GM10248 (cell line): ENCODE measurements around the gene DSCAML1.

Source experiments
- CTCF ChIA-PET: fragments of 300-600 bp; sonication (Branson Sonifier 250); formaldehyde crosslinking; extraction: SDS; loops from one replicate; lab custom pipeline; 2021; ENCODE audit warnings: antibody characterized with exemption; lab: Yijun Ruan, JAX
- POLR2A ChIA-PET: fragments of 350-650 bp; sonication (Branson Sonifier 250); formaldehyde crosslinking; extraction: SDS; loops from one replicate; lab custom pipeline; 2020; ENCODE audit warnings: antibody characterized with exemption; lab: Yijun Ruan, JAX
- DNase-seq: peaks from one replicate; pipeline ENCODE4 v3.0.0; 2012; ENCODE audit errors: extremely low spot score
- CTCF ChIP-seq: IDR thresholded peaks from 2 replicates; pipeline ENCODE4 v1.5.1; 2012; ENCODE audit warnings: mild to moderate bottlenecking, low read depth; ENCODE audit errors: extremely low read depth, missing control alignments, control extremely low read depth

The DSCAML1 gene

GRCh38 chr11:117733316-117733715 is 63.7 kb downstream of the DSCAML1 start:
- DNase-seq: no peak
- ChIA-PET CTCF (no interaction called here), POLR2A (no interaction called here)
- TF ChIP-seq CTCF: no peak

DNA sequence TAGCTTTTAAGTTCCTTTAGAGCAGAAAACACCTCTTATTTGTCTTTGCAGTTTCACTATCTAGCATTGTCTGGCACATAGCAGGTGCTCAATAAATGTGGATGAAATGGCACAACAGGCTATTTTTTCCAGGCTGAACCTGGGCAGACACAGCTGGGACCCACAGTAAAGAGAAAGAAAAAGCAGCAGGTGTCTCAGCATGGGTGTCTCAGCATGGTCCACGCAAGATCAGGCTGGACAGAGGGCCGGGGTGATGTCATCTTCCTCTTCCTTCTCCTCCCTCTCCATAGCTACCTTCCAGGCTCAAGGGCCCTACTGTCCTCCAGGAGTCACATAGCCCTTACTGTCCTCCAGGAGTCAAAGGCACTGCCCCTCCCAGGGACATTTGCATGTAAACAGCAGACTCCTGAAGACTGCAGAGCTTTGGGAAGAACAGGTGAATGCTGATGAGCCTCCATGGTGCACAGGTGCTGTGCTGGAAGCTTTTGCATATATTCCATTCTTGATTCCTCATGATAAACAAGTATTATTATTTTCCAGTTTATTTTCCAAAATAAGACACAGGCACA is 65.2 kb downstream of the DSCAML1 start:
- CTCF ChIA-PET: interaction anchor here (1.1 to 1.8 kb wide), 4 partner anchors 9 to 197 kb away, joined by 3 to 5 read pairs (median 3); no protein-coding TSS in a partner anchor

GRCh38 chr11:117730208-117730800 is 66.7 kb downstream of the DSCAML1 start:
- DNase-seq: no peak
- ChIA-PET CTCF (interaction anchor here (1.8 kb wide), 1 partner anchor 8 kb away, joined by 5 read pairs; no protein-coding TSS in a partner anchor), POLR2A (no interaction called here)
- no peak for TF ChIP-seq CTCF

More for the DNA sequence above, 65.2 kb downstream of the DSCAML1 start:
- TF ChIP-seq CTCF: no peak
- POLR2A ChIA-PET: no interaction called here
- no peak for DNase-seq

- ChIA-PET POLR2A (no interaction called here), CTCF (interaction anchor here (1.1 kb wide), 1 partner anchor 11 kb away, joined by 4 read pairs; no protein-coding TSS in a partner anchor)
Observed at GRCh38 chr11:117725048-117725734, 71.8 kb downstream of the DSCAML1 start.

DNA sequence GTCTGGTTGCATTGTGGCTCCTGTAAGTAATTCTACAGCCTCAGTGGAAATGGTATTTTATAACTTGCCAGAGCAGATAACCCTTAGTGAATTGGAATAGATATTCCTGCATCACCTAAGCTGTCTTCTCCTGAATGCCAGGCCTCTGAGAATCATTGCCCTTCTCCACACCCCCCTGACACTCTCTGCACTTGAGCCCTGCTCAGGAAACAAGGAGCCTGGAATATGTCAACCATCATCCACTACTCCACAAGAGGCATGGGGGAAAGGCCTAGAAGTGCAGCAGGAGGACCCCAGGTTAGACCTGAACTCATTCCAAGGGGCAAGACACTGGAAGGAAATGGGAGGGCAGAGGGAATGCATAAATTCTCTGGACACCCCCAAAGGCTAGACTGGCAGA is 72.4 kb downstream of the DSCAML1 start:
- ChIA-PET CTCF (interaction anchor here (1.1 kb wide), 1 partner anchor 12 kb away, joined by 4 read pairs; no protein-coding TSS in a partner anchor), POLR2A (no interaction called here)
- DNase-seq: no peak
- no peak for TF ChIP-seq CTCF

More at GRCh38 chr11:117725048-117725734, 71.8 kb downstream of the DSCAML1 start:
- no peak for DNase-seq
- TF ChIP-seq CTCF: no peak

GRCh38 chr11:117724104-117724503 is 72.9 kb downstream of the DSCAML1 start:
- ChIA-PET POLR2A (no interaction called here), CTCF (no interaction called here)
- TF ChIP-seq CTCF: no peak
- DNase-seq: no peak
